GM18505 (cell line): ENCODE data around the gene CUL4A.
"Not testable (repeated sequence)": the region's sequence is repeated elsewhere in the genome, so short reads cannot be mapped to it uniquely, and the experiment has no call there.

Experiments
- ATAC-seq: cut with Tn5 transposase; IDR thresholded peaks from one replicate; pipeline ENCODE4 v1.9.1; 2021; ENCODE audit not compliant: unreplicated experiment
- POLR2A ChIP-seq: IDR thresholded peaks from 4 replicates; pipeline ENCODE4 v1.6.1; 2011; ENCODE audit warnings: borderline replicate concordance; ENCODE audit not compliant: insufficient read depth, insufficient read length; ENCODE audit errors: extremely low read depth

The CUL4A gene

GRCh38 chr13:113304121-113304520 is 94.7 kb downstream of the CUL4A start:
- no peak for TF ChIP-seq POLR2A
- ATAC-seq: no peak

GRCh38 chr13:113305208-113305607 is 95.8 kb downstream of the CUL4A start:
- no peak for ATAC-seq

GRCh38 chr13:113307491-113307890 is 98.1 kb downstream of the CUL4A start:
- no peak for ATAC-seq

More at GRCh38 chr13:113305208-113305607, 95.8 kb downstream of the CUL4A start:
- no peak for TF ChIP-seq POLR2A

GRCh38 chr13:113309473-113309872 is 100.1 kb downstream of the CUL4A start:
- TF ChIP-seq POLR2A: no peak
- no peak for ATAC-seq

More at GRCh38 chr13:113307491-113307890, 98.1 kb downstream of the CUL4A start:
- no peak for TF ChIP-seq POLR2A

GRCh38 chr13:113314112-113314511 is 104.7 kb downstream of the CUL4A start:
- ATAC-seq: not testable (repeated sequence)

- ATAC-seq: not testable (repeated sequence)
These were observed 105.6 kb downstream of the CUL4A start for GRCh38 chr13:113314895-113315470.

- no peak for TF ChIP-seq POLR2A
- no peak for ATAC-seq
These were observed 106.6 kb downstream of the CUL4A start for GRCh38 chr13:113315992-113316391.
